Measurements from ENCODE around the gene C5orf58. TPM values are rescaled to one million over a fixed set of nuclear protein-coding genes. Genes with fewer than 3 reads are reported as not detected.

C5orf58 gene
- total and polyA plus RNA-seq, 10 of the 15 experiments (the other 5 are each of a cell fraction or from before 2014, with no cell fraction given): 0.13 to 0.27 (median 0.26) TPM; not detected in 7

- no peak for ATAC-seq
- BruUV-seq (replicated peaks): no TSS peak
- H3K79me2 ChIP-seq (ENCODE audit: control insufficient read depth, insufficient read depth, low read length): no peaks in the 10 kb centered on the region
- no peak for DNase-seq (ENCODE audit: low read depth, low spot score)
- H3K4me2 ChIP-seq (ENCODE audit: control insufficient read depth, insufficient read depth): no peak overlapping the region
- H3K36me3 ChIP-seq (ENCODE audit: control insufficient read depth in 2 of 2, insufficient read depth in 2 of 2, low read length in 1 of 2): peaks cover 10 to 25% of the 10 kb centered on the region in 2 experiments; a peak in 3 of 4 replicates
- FAIRE-seq: no peak
- ChIA-PET CTCF (interaction anchor here (0.8 to 8.1 kb wide), 15 partner anchors 8 to 151 kb away, joined by 3 to 126 read pairs (median 8); partner anchors contain the start of gene LCP2), SMC1A (ENCODE audit: uncharacterized antibody, unreplicated experiment) (interaction anchor here (0.5 to 16.6 kb wide), 11 partner anchors 8 to 147 kb away, joined by 3 to 451 read pairs (median 4); partner anchors contain the start of gene LCP2), RAD21 (ENCODE audit: unreplicated experiment) (interaction anchor here (0.8 to 8.9 kb wide), 6 partner anchors 21 to 147 kb away, joined by 3 to 182 read pairs (median 28); partner anchors contain the start of gene LCP2), POLR2A (interaction anchor here (1.3 kb wide), 1 partner anchor 19 kb away, joined by 5 read pairs; no protein-coding TSS in a partner anchor)
- H2AFZ ChIP-seq (ENCODE audit: control insufficient read depth, low read depth, low read length): no peak overlapping the region
- intact Hi-C loops (cut with micrococcal nuclease; ENCODE audit: unreplicated experiment): no loop called here
- H3K27ac ChIP-seq (ENCODE audit: control insufficient read depth, insufficient read depth): no peak overlapping the region
- peaks cover 30% of the 10 kb centered on the region for H3K4me1 ChIP-seq (ENCODE audit: control insufficient read depth, insufficient read depth, low read length)
- no peaks in the 10 kb centered on the region for H3K27me3 ChIP-seq (replicated peaks in 1 of 2; ENCODE audit: control insufficient read depth in 2 of 2, insufficient read depth in 2 of 2, low read length in 1 of 2)
- WGBS (ENCODE audit: insufficient coverage, insufficient replicate concordance, low lambda C conversion rate, missing lambda C conversion rate): 84% methylated on average over 8 of the region's 8 CpGs
- H3K9me3 ChIP-seq (replicated peaks; ENCODE audit: control insufficient read depth, insufficient read depth, low read length): no peaks in the 10 kb centered on the region
- no peak overlapping the region for H3K9ac ChIP-seq (ENCODE audit: control insufficient read depth, insufficient read depth, low read length)
- no peak overlapping the region for H3K4me3 ChIP-seq
- no peaks in the 10 kb centered on the region for H4K20me1 ChIP-seq (ENCODE audit: control insufficient read depth, insufficient read depth)
- TF ChIP-seq RAD21 (IDR thresholded peaks at IDR 0.05; ENCODE audit: insufficient read depth, low read depth, low read length) (peak; percentile 69), SMC3 (IDR thresholded peaks at IDR 0.05; ENCODE audit: borderline replicate concordance, low read length) (peak; percentile 25; the same call in 1 of the 2 replicates), CTCF (IDR thresholded peaks at IDR 0.05 in 2 of 3, conservative IDR thresholded peaks at IDR 0.05 in 1 of 3; ENCODE audit: control insufficient read depth in 2 of 3, extremely low read depth in 1 of 3, insufficient read depth in 1 of 3, low read depth in 3 of 3, low read length in 3 of 3) (peak; percentile 8 to 34 (median 30); a peak in 3 of 6 replicates), MYB (IDR thresholded peaks at IDR 0.05; ENCODE audit: borderline replicate concordance, low read depth, low read length) (no peak), NFYB (IDR thresholded peaks at IDR 0.05; ENCODE audit: insufficient read depth, low read depth, low read length) (no peak)
- TF ChIP-seq, protein P1, sequence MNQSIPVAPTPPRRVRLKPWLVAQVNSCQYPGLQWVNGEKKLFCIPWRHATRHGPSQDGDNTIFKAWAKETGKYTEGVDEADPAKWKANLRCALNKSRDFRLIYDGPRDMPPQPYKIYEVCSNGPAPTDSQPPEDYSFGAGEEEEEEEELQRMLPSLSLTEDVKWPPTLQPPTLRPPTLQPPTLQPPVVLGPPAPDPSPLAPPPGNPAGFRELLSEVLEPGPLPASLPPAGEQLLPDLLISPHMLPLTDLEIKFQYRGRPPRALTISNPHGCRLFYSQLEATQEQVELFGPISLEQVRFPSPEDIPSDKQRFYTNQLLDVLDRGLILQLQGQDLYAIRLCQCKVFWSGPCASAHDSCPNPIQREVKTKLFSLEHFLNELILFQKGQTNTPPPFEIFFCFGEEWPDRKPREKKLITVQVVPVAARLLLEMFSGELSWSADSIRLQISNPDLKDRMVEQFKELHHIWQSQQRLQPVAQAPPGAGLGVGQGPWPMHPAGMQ (IDR thresholded peaks at IDR 0.05; ENCODE audit: borderline replicate concordance): no peak
- in situ Hi-C loops (cut with MboI): no loop called here
Observed at GRCh38 chr5:170273968-170274710, 41.4 kb downstream of the C5orf58 start.

Measured in GM12878 (cell line).